Measurements from ENCODE around the gene ACAA1. TPM values are rescaled to one million over a fixed set of nuclear protein-coding genes. Genes with fewer than 3 reads are reported as not detected.

The ACAA1 gene
- total RNA-seq, 1 experiment from 2014 or later = 58.9 TPM

DNA sequence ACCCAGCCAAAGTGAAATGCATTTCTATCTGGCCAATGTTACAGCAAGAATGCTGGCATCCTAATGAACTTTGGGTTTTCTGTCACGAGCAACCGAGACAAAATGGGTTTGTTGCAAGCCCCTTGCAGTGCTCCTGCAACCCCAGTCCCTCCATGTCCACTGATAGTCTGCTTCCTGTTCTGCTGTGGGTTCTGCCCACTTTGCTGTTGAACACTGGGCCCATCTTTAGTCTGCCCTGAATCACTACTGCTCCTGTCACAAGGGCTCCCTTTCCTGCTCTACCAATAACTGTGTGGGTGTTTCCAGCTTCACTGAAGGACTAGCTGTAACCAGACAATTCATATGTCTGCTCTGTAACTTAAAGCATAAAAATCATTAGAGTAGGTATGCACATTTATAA, 15.7 kb upstream of the ACAA1 start:
- TF ChIP-seq EZH2 (IDR thresholded peaks at IDR 0.05; ENCODE audit: low read depth) = no peak
- TF ChIP-seq, protein P1, sequence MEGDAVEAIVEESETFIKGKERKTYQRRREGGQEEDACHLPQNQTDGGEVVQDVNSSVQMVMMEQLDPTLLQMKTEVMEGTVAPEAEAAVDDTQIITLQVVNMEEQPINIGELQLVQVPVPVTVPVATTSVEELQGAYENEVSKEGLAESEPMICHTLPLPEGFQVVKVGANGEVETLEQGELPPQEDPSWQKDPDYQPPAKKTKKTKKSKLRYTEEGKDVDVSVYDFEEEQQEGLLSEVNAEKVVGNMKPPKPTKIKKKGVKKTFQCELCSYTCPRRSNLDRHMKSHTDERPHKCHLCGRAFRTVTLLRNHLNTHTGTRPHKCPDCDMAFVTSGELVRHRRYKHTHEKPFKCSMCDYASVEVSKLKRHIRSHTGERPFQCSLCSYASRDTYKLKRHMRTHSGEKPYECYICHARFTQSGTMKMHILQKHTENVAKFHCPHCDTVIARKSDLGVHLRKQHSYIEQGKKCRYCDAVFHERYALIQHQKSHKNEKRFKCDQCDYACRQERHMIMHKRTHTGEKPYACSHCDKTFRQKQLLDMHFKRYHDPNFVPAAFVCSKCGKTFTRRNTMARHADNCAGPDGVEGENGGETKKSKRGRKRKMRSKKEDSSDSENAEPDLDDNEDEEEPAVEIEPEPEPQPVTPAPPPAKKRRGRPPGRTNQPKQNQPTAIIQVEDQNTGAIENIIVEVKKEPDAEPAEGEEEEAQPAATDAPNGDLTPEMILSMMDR (conservative IDR thresholded peaks at IDR 0.05) = no peak
- Histone ChIP-seq H3K9me2 (ENCODE audit: insufficient read depth) (no peaks in the 10 kb centered on the region), H3K36me3 (ENCODE audit: low read depth) (no peaks in the 10 kb centered on the region), H3K4me2 (no peak overlapping the region), H3K9me3 (ENCODE audit: insufficient read depth, low read depth) (no peaks in the 10 kb centered on the region), H3K27ac (peak overlapping the region; percentile 92), H3F3A (ENCODE audit: insufficient read depth, low read depth) (peaks cover 38% of the 10 kb centered on the region), H3K79me2 (ENCODE audit: low read depth) (no peaks in the 10 kb centered on the region), H2AFZ (no peak overlapping the region), H3K27me3 (ENCODE audit: insufficient read depth, low read depth) (no peaks in the 10 kb centered on the region), H3K4me3 (no peak overlapping the region), H3K4me1 (replicated peaks; ENCODE audit: insufficient read depth) (peaks cover 66% of the 10 kb centered on the region), H4K20me1 (ENCODE audit: insufficient read depth) (no peaks in the 10 kb centered on the region)
- DNase-seq = no peak
- ChIA-PET CTCF (no interaction called here), POLR2A (ENCODE audit: unreplicated experiment) (no interaction called here)
- intact Hi-C loops (cut with micrococcal nuclease; ENCODE audit: unreplicated experiment) = loop anchor here (1.0 to 5.0 kb wide), 2 partner anchors 10 to 205 kb away; no protein-coding TSS in a partner anchor
- TSS peak; percentile 22 for BruUV-seq (replicated peaks)

DNA sequence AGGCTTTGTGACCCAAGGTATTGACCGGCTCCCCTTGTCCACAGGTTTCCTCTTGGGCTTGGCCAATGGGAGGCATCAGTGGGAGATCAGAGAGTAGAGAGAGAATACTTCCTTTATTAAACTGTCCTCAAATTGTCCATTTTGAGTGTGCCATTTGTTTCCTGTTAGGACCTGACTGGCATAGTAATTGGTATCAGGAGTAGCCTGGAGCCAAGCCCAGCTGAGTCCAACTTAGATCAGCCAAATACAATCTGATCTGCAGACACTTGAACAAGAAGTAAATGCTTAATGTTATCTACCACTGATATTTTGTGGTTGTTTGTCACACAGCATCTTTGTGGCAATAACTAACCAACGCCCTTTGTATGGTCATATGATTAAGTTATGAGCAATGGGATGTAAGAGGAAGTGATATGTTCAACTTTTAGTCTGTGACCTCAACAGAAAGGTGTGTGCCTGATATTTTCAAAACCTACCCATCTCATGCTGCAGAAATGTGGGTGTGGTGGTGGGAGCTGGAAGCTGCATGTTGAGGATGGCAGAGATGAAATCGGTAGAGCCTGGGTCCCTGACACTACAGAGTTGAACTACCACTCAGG, 14.8 kb upstream of the ACAA1 start:
- Histone ChIP-seq H3K27ac (peak overlapping the region; percentile 92), H3K4me2 (peak overlapping the region; percentile 49)
- peak; percentile 49 to 95 for DNase-seq

GRCh38 chr3:38150780-38151528, 14.0 kb upstream of the ACAA1 start:
- CTCF ChIA-PET = no interaction called here

More for the DNA sequence above, 14.8 kb upstream of the ACAA1 start:
- POLR2A ChIA-PET (ENCODE audit: unreplicated experiment) = no interaction called here
- intact Hi-C loops (cut with micrococcal nuclease; ENCODE audit: unreplicated experiment) = loop anchor here (1.0 to 5.0 kb wide), 2 partner anchors 9 to 204 kb away; no protein-coding TSS in a partner anchor
- H3K9me3 ChIP-seq (ENCODE audit: insufficient read depth, low read depth) = peaks cover 7% of the 10 kb centered on the region; the same call in 1 of the 2 replicates
- CTCF ChIA-PET = no interaction called here
- no peaks in the 10 kb centered on the region for H3K36me3 ChIP-seq (ENCODE audit: low read depth)
- TF ChIP-seq, protein P1 (conservative IDR thresholded peaks at IDR 0.05) = no peak
- no peak for TF ChIP-seq EZH2 (IDR thresholded peaks at IDR 0.05; ENCODE audit: low read depth)
- peaks cover 57% of the 10 kb centered on the region for H3K4me1 ChIP-seq (replicated peaks; ENCODE audit: insufficient read depth)
- H4K20me1 ChIP-seq (ENCODE audit: insufficient read depth) = no peaks in the 10 kb centered on the region
- no peaks in the 10 kb centered on the region for H3K9me2 ChIP-seq (ENCODE audit: insufficient read depth)
- no peak overlapping the region for H3K4me3 ChIP-seq
- H3K27me3 ChIP-seq (ENCODE audit: insufficient read depth, low read depth) = no peaks in the 10 kb centered on the region
- H3F3A ChIP-seq (ENCODE audit: insufficient read depth, low read depth) = peaks cover 33% of the 10 kb centered on the region
- H3K79me2 ChIP-seq (ENCODE audit: low read depth) = no peaks in the 10 kb centered on the region
- H2AFZ ChIP-seq = no peak overlapping the region
- BruUV-seq (replicated peaks) = no TSS peak

More at GRCh38 chr3:38150780-38151528, 14.0 kb upstream of the ACAA1 start:
- Histone ChIP-seq H3K4me2 (peak overlapping the region; percentile 49; the same call in 1 of the 2 replicates), H3K36me3 (ENCODE audit: low read depth) (no peaks in the 10 kb centered on the region), H3K9me2 (ENCODE audit: insufficient read depth) (no peaks in the 10 kb centered on the region), H3K27me3 (ENCODE audit: insufficient read depth, low read depth) (no peaks in the 10 kb centered on the region), H3K27ac (peak overlapping the region; percentile 92), H3K4me3 (no peak overlapping the region), H3K4me1 (replicated peaks; ENCODE audit: insufficient read depth) (peaks cover 51% of the 10 kb centered on the region), H3K9me3 (ENCODE audit: insufficient read depth, low read depth) (peaks cover 12% of the 10 kb centered on the region; the same call in 1 of the 2 replicates), H3F3A (ENCODE audit: insufficient read depth, low read depth) (peaks cover 33% of the 10 kb centered on the region), H2AFZ (no peak overlapping the region), H4K20me1 (ENCODE audit: insufficient read depth) (no peaks in the 10 kb centered on the region), H3K79me2 (ENCODE audit: low read depth) (no peaks in the 10 kb centered on the region)
- BruUV-seq (replicated peaks) = no TSS peak
- POLR2A ChIA-PET (ENCODE audit: unreplicated experiment) = no interaction called here
- no peak for DNase-seq
- TF ChIP-seq EZH2 (IDR thresholded peaks at IDR 0.05; ENCODE audit: low read depth) = no peak
- TF ChIP-seq, protein P1 (conservative IDR thresholded peaks at IDR 0.05) = no peak
- intact Hi-C loops (cut with micrococcal nuclease; ENCODE audit: unreplicated experiment) = loop anchor here (5.0 kb wide), 1 partner anchor 204 kb away; no protein-coding TSS in a partner anchor
